ENCODE results near the gene XPR1. TPM values are rescaled to one million over a fixed set of nuclear protein-coding genes. Genes with fewer than 3 reads are reported as not detected.

The XPR1 gene
- total RNA-seq, 1 experiment from 2014 or later = 39.7 TPM

- Mint-ChIP-seq H3K4me3 (ENCODE audit: unreplicated experiment) (no peak overlapping the region), H3K36me3 (ENCODE audit: insufficient read depth, unreplicated experiment) (peaks cover 17% of the 10 kb centered on the region), H3K27me3 (ENCODE audit: insufficient read depth, unreplicated experiment) (no peaks in the 10 kb centered on the region), H3K4me1 (ENCODE audit: insufficient read depth, unreplicated experiment) (peaks cover 6% of the 10 kb centered on the region), H3K27ac (ENCODE audit: low read depth, unreplicated experiment) (no peak overlapping the region), H3K9me3 (ENCODE audit: unreplicated experiment) (peaks cover 35% of the 10 kb centered on the region)
- intact Hi-C loops (cut with micrococcal nuclease) = no loop called here
- TF ChIP-seq CTCF (IDR thresholded peaks at IDR 0.05; ENCODE audit: unreplicated experiment) = no peak
- CTCF ChIA-PET = interaction anchor here (0.7 kb wide), 1 partner anchor 9 kb away, joined by 4 read pairs; no protein-coding TSS in a partner anchor
- BruUV-seq (replicated peaks) = no TSS peak
- DNase-seq (ENCODE audit: unreplicated experiment) = no peak
- POLR2A ChIA-PET = no interaction called here
These were observed 99.3 kb downstream of the XPR1 start for GRCh38 chr1:180731131-180731530.

- Mint-ChIP-seq H3K9me3 (ENCODE audit: unreplicated experiment) (peaks cover 35% of the 10 kb centered on the region), H3K36me3 (ENCODE audit: insufficient read depth, unreplicated experiment) (peaks cover 17% of the 10 kb centered on the region), H3K4me1 (ENCODE audit: insufficient read depth, unreplicated experiment) (peaks cover 6% of the 10 kb centered on the region), H3K4me3 (ENCODE audit: unreplicated experiment) (no peak overlapping the region), H3K27me3 (ENCODE audit: insufficient read depth, unreplicated experiment) (no peaks in the 10 kb centered on the region), H3K27ac (ENCODE audit: low read depth, unreplicated experiment) (no peak overlapping the region)
- TF ChIP-seq CTCF (IDR thresholded peaks at IDR 0.05; ENCODE audit: unreplicated experiment) = no peak
- ChIA-PET CTCF (no interaction called here), POLR2A (interaction anchor here (0.7 kb wide), 1 partner anchor 9 kb away, joined by 3 read pairs; no protein-coding TSS in a partner anchor)
- no TSS peak for BruUV-seq (replicated peaks)
- no peak for DNase-seq (ENCODE audit: unreplicated experiment)
- intact Hi-C loops (cut with micrococcal nuclease) = no loop called here
These were observed 101.0 kb downstream of the XPR1 start for GRCh38 chr1:180732866-180733265.

GRCh38 chr1:180734366-180734765, 102.5 kb downstream of the XPR1 start:
- no TSS peak for BruUV-seq (replicated peaks)
- Mint-ChIP-seq H3K4me1 (ENCODE audit: insufficient read depth, unreplicated experiment) (no peaks in the 10 kb centered on the region), H3K9me3 (ENCODE audit: unreplicated experiment) (peaks cover 35% of the 10 kb centered on the region), H3K27ac (ENCODE audit: low read depth, unreplicated experiment) (no peak overlapping the region), H3K4me3 (ENCODE audit: unreplicated experiment) (no peak overlapping the region), H3K36me3 (ENCODE audit: insufficient read depth, unreplicated experiment) (peaks cover 17% of the 10 kb centered on the region), H3K27me3 (ENCODE audit: insufficient read depth, unreplicated experiment) (no peaks in the 10 kb centered on the region)
- DNase-seq (ENCODE audit: unreplicated experiment) = no peak
- CTCF ChIA-PET = no interaction called here
- intact Hi-C loops (cut with micrococcal nuclease) = no loop called here
- POLR2A ChIA-PET = no interaction called here
- no peak for TF ChIP-seq CTCF (IDR thresholded peaks at IDR 0.05; ENCODE audit: unreplicated experiment)

GRCh38 chr1:180742663-180743062, 110.8 kb downstream of the XPR1 start:
- DNase-seq (ENCODE audit: unreplicated experiment) = no peak
- Mint-ChIP-seq H3K4me1 (ENCODE audit: insufficient read depth, unreplicated experiment) (no peaks in the 10 kb centered on the region), H3K4me3 (ENCODE audit: unreplicated experiment) (no peak overlapping the region), H3K27ac (ENCODE audit: low read depth, unreplicated experiment) (no peak overlapping the region), H3K9me3 (ENCODE audit: unreplicated experiment) (peaks cover 22% of the 10 kb centered on the region), H3K27me3 (ENCODE audit: insufficient read depth, unreplicated experiment) (no peaks in the 10 kb centered on the region), H3K36me3 (ENCODE audit: insufficient read depth, unreplicated experiment) (peaks cover 6% of the 10 kb centered on the region)
- intact Hi-C loops (cut with micrococcal nuclease) = no loop called here
- no peak for TF ChIP-seq CTCF (IDR thresholded peaks at IDR 0.05; ENCODE audit: unreplicated experiment)
- POLR2A ChIA-PET = interaction anchor here (1.0 to 1.2 kb wide), 2 partner anchors 8 to 10 kb away, joined by 3 read pairs; no protein-coding TSS in a partner anchor
- no TSS peak for BruUV-seq (replicated peaks)
- CTCF ChIA-PET = interaction anchor here (1.5 kb wide), 1 partner anchor 37 kb away, joined by 6 read pairs; no protein-coding TSS in a partner anchor
